IMR-90 (cell line): ENCODE results near the gene FNTB.

Experiments
- CHD1 ChIP-seq: IDR thresholded peaks from 2 replicates; pipeline ENCODE4 v1.6.1; 2012; ENCODE audit warnings: low read depth, low read length, improper control_type of control experiment
- CTCF ChIP-seq: conservative IDR thresholded peaks from 2 replicates; pipeline ENCODE4 v1.5.1; 2012; ENCODE audit warnings: mild to moderate bottlenecking, low read depth, low read length, improper control_type of control experiment
- POLR2A ChIP-seq: IDR thresholded peaks from 2 replicates; pipeline ENCODE4 v1.6.1; 2012; ENCODE audit warnings: mild to moderate bottlenecking, low read depth, low read length
- USF2 ChIP-seq: fragments of 150-350 bp; IDR thresholded peaks from 2 replicates; pipeline ENCODE4 v1.6.1; 2017; ENCODE audit warnings: mild to moderate bottlenecking, antibody characterized with exemption, low read length, low read depth

- TF ChIP-seq CTCF (no peak), CHD1 (no peak), USF2 (no peak), POLR2A (no peak)
Measured at GRCh38 chr14:65054471-65055085, 67.9 kb downstream of the FNTB start.
